Measurements from ENCODE around the gene PPP1R7.

PPP1R7 gene

DNA sequence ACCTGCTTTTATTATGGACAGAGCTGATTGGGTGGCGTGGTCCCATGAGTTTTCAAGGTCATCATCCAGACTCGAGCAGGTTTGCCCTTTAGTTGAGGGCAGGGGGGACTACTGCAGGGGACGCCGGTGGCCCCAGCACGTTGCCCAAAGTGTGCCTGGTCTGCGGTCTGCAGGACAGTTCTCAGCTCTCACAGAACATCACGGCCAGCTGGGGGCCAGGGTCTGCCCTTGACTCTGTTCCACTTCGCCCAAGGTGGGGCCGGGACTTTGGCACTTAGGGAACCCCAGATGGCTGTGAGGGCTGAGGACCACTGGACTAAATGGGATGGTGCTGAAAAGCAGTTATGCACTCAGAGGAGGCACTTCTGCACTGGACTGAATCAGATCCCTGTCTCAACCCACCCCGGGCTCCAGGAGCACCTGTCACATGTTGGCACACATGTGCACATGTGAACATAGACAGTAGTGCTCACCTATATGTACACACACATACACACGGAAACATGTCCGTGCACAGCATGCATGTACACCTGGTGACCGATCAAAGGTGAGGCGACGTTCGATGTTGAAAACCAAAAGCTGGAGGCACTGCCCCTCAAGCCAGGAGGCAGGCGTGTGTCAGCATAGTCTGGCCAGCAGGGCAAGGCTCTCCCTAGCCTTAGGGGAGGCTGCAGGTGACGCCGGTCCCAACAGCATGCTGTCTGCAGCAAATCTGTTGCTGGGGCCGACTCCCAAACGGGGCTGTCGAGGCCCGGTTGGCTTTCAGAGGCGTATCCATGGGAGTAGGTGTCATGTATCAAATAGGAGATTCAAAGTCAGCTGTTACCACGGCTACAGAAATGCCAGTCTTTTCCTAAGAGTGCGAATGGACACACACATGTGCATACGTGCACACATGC is 48.4 kb downstream of the PPP1R7 start:
- TF ChIP-seq, protein P1, sequence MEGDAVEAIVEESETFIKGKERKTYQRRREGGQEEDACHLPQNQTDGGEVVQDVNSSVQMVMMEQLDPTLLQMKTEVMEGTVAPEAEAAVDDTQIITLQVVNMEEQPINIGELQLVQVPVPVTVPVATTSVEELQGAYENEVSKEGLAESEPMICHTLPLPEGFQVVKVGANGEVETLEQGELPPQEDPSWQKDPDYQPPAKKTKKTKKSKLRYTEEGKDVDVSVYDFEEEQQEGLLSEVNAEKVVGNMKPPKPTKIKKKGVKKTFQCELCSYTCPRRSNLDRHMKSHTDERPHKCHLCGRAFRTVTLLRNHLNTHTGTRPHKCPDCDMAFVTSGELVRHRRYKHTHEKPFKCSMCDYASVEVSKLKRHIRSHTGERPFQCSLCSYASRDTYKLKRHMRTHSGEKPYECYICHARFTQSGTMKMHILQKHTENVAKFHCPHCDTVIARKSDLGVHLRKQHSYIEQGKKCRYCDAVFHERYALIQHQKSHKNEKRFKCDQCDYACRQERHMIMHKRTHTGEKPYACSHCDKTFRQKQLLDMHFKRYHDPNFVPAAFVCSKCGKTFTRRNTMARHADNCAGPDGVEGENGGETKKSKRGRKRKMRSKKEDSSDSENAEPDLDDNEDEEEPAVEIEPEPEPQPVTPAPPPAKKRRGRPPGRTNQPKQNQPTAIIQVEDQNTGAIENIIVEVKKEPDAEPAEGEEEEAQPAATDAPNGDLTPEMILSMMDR (IDR thresholded peaks at IDR 0.05; ENCODE audit: low read depth, low read length), result no peak
- no peak for DNase-seq (ENCODE audit: low read depth in 2 of 2)
- H3K4me3 ChIP-seq (replicated peaks in 1 of 2; ENCODE audit: low read depth in 2 of 2, low read length in 2 of 2), result no peak overlapping the region

DNA sequence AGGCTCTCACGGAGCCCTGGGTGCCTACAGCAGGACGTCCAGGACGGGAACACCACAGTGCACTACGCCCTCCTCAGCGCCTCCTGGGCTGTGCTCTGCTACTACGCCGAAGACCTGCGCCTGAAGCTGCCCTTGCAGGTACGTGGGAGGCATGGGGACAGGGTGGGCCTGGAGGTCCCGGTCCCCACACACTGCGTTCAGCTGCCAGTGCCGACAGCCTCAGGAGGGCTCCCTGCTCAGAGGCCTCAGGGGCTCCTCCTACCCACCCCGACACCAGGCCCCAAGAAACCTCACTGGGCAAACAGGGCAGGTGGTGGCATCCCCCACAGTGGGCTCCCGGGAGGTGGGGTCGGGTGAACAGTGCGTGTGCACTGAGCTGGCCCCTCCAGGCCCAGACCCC is 49.0 kb downstream of the PPP1R7 start:
- TF ChIP-seq, protein P1 (IDR thresholded peaks at IDR 0.05; ENCODE audit: low read depth, low read length), result no peak
- H3K4me3 ChIP-seq (replicated peaks in 1 of 2; ENCODE audit: low read depth in 2 of 2, low read length in 2 of 2), result no peak overlapping the region
- DNase-seq (ENCODE audit: low read depth in 2 of 2), result no peak

DNA sequence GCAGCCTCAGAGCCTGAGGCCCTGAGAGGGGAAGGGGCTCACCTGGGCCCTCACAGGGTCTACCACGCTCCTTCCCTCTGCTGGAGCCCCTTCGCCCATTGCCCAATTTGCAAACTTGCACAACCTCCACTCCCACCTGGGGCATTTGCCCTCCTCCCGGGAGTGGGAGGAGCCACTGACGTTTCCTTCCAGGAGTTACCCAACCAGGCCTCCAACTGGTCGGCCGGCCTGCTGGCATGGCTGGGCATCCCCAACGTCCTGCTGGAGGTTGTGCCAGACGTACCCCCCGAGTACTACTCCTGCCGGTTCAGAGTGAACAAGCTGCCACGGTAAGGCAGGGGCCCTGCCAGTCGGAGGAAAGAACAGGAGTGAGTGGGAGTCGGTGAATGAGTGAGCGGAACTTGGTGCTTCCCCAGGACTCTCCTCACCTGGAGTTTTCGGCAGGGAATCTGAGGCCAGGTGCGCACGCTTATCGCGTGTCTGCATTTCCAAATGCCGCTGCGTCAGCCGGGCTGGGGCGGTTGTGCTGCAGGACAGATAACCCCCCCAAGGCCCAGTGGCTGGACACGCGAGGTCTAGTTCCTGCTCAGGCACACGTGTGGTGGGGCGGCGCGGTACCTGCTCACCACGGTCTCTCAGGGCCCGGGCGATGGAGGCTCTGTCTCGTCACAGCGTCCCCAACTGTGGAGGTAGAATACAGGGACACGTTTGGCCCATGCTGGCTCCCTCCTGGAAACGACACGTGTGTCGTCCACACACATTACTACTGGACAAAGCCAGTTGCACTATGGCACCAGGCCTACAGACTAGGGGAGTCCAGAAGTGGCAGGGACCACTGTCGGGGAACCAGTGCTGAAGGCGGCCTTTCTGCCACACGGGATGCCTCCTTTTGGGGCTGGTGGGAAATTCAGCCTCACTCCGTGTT is 49.9 kb downstream of the PPP1R7 start:
- DNase-seq (ENCODE audit: low read depth in 2 of 2), result no peak
- TF ChIP-seq, protein P1 (IDR thresholded peaks at IDR 0.05; ENCODE audit: low read depth, low read length), result no peak
- no peak overlapping the region for H3K4me3 ChIP-seq (replicated peaks in 1 of 2; ENCODE audit: low read depth in 2 of 2, low read length in 2 of 2)

DNA sequence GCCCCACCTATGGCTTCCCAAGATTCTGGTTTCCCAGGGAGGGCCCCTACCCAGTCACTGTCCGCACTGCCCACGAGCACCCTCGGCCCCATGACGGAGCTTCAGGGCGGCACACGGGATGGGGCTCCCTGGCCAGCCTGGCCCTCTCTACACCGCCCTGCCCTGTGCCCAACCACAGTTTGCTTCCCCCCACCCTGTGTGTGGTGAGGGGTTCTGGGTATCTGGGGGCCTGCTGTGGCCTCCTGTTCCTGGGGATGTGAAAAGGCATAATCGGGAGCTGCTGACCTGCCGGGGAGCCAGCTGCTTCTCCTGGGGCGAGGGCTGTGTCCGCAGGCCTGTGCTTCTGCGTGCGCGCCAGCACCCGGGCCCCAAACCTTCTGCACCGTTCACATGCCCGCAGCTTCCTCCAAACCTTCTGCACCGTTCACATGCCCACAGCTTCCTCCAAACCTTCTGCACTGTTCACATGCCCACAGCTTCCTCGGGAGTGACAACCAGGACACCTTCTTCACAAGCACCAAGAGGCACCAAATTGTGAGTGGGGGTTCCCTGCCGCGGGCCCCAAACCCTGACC is 50.6 kb downstream of the PPP1R7 start:
- TF ChIP-seq, protein P1 (IDR thresholded peaks at IDR 0.05; ENCODE audit: low read depth, low read length), result no peak
- H3K4me3 ChIP-seq (replicated peaks in 1 of 2; ENCODE audit: low read depth in 2 of 2, low read length in 2 of 2), result no peak overlapping the region
- no peak for DNase-seq (ENCODE audit: low read depth in 2 of 2)

DNA sequence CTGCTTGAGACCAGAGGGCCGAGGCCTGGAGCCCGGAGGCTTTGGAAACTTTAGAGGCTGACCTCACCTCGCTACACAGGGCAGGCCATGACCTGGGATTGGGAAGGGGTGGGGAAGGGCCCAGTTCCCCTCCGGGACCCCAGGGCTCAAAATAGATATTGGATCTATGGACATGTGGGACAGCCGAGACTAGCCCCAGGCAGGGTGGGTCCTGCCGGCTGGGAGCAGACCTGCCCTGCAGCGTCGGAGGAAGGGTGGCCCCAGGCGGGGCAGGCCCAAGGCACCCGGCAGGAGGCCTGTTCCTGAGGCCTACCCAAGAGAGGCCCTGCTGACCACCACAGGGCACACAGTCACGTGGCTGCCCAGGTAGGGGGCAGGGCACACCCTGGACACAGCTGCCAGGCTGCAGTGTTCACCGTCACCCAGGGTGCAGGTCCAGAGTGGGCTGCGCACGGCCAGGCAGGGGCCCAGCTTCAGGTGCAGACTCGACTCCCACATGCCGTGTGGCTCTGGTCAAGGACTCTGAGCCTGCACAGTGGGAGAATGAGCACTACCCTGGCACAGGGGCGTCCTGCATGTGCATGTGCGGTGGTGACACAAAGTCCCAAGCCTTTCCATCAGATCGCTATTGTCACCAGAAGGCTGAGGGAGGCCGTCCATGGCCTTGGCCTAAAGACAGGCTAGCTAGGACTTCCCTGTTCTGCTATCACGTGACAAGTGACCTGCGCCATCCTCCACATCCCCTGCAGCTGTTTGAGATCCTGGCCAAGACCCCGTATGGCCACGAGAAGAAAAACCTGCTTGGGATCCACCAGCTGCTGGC is 51.4 kb downstream of the PPP1R7 start:
- TF ChIP-seq, protein P1 (IDR thresholded peaks at IDR 0.05; ENCODE audit: low read depth, low read length), result no peak
- DNase-seq (ENCODE audit: low read depth in 2 of 2), result no peak
- H3K4me3 ChIP-seq (replicated peaks in 1 of 2; ENCODE audit: low read depth in 2 of 2, low read length in 2 of 2), result no peak overlapping the region

DNA sequence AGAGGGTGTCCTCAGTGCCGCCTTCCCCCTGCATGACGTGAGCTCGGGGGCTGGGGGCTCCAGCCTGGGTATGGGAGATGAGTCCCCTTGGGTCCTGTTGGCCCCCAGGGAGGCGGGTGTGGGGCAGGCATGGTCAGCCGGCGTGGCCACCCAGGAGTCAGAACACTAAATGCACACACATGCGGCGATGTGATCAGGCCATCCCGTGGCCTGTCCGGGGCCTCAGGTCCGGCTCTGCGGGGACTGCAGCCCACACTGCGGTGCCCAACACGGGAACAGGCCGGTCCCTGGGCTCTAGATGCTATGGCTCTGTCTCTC is 52.0 kb downstream of the PPP1R7 start:
- no peak overlapping the region for H3K4me3 ChIP-seq (replicated peaks in 1 of 2; ENCODE audit: low read depth in 2 of 2, low read length in 2 of 2)
- TF ChIP-seq, protein P1 (IDR thresholded peaks at IDR 0.05; ENCODE audit: low read depth, low read length), result no peak
- no peak for DNase-seq (ENCODE audit: low read depth in 2 of 2)
